C4-2B (cell line): ENCODE results near the gene C16orf74.

Experiments used
- CTCF ChIP-seq: fragments of 450-650 bp; conservative IDR thresholded peaks from 2 replicates; pipeline ENCODE4 v1.5.1; 2017; ENCODE audit warnings: mild to moderate bottlenecking
- ZFX ChIP-seq: fragments of 450-650 bp; IDR thresholded peaks from 2 replicates; pipeline ENCODE4 v1.6.1; 2017

- TF ChIP-seq CTCF (no peak), ZFX (no peak)
These were observed 72.9 kb downstream of the C16orf74 start for GRCh38 chr16:85678016-85678415.
